Endometrial microvascular endothelial cells (primary cell): ENCODE measurements around the gene LRRC51. TPM values are rescaled to one million over a fixed set of nuclear protein-coding genes. Genes with fewer than 3 reads are reported as not detected.

Experiments used
- in situ Hi-C: cut with HindIII; loops from 2 replicates; pipeline ENCODE4 v1.10.0; 2017; ENCODE audit warnings: low sequenced_read_pairs, low pct_unique_long_range_greater_than_20kb; ENCODE audit errors: inconsistent ontology term
- total RNA-seq: library from RNA; depleted of rRNA; stranded (reverse); fragments of >200 nt; gene quantifications from one replicate; pipeline ENCODE4 v1.2.3, GENCODE V29; 2015; ENCODE audit errors: inconsistent ontology term

LRRC51 gene
- total RNA-seq, 1 donor from 2014 or later, result 1.1 TPM

DNA sequence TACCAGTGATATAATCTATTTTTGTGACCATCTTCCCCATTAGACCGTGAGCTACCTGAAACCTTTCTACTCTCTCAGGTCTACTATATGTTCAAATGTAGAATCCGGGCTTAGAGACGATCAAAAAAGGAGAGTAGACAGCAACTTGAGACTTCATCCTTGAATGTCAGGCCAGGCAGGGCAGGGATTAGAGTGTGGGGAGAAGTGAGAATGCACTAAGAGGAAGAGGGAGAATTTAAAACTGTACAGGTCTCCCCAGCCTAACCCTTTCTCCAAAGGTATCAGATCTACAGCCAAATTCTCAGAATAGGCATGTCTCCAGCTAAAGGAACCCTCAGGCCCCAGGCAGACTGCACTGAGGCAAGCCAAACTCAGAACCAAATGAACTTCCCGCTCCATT, 21.5 kb downstream of the LRRC51 start:
- in situ Hi-C loops, result no loop called here

DNA sequence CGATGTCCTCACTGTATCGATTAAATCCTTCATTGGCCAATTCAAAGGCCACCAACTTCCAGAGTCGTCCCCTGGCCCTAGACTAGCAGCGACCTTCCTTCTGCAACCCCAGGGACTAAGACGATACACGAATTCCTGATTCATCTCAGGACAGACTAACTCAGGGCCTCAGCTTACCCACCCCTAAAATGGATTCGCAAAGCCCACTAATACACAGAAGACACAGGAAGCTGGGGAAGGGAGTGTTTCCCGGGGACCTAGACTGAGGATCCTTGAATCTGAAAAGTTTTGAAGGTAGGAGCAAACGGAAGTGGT, 21.9 kb downstream of the LRRC51 start:
- in situ Hi-C loops, result no loop called here

DNA sequence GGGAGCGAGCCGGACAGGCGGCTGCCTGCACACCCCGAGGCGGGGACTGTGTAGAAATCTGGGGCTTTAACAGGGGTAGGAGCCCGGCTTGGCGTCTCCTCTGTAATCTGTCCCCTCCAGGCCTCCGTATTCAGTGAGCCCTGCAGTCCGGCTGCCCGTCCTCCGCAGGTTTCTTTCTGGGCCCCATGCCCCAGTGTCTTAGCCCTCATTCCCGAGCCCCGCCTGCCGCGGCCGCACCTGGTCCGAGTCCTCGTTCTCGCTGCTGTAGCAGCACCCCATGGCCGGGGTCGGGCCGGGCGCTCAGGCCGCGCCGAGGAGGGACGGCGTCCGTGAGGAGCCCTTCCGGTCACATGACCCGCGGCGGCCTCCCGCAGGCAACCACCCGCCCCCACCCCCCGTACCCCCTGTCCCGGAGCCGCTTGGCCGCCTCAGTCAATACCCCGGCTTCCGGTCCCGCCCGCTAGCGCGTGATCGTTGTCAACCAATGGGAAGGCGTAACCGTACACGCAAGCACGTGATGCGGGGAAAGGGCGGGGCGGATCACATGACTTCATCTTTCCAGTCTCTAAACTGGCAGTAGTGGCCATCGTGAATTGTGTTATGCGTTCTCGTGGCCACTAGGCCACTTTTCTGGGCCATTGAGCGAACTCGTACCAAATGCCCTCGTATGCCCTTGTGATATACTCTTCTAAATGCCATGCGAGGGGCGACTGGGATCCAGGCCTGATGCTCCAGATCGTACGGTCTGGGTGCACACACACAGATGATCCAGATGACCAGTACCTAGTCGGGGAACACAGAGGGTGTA, 22.5 kb downstream of the LRRC51 start, which contains the start of gene LAMTOR1:
Gene LAMTOR1 (minus strand): TSS at position 352 of the 808 bp plus-strand sequence. CDS start 73 bp downstream, at position 279.
- in situ Hi-C loops, result no loop called here

DNA sequence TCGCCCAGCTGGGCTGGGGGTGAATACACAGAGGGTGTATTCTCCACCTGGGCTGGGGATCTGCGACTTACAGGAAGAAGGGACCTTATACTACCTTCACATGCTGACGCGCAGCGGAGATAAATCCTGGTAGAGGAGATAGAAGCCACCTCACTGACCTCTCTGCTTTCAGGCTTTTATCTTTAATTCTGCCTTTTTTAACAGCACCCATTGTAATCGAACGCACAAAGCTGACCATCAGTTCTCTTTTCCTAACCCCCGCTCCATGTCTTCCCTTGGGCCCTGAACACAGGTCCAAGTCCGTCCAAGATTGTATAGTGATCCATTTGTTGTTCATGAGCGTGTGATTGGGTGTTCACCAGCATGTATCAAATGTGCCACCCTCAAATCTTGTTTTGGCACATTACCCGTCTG, 23.1 kb downstream of the LRRC51 start:
- in situ Hi-C loops, result no loop called here

DNA sequence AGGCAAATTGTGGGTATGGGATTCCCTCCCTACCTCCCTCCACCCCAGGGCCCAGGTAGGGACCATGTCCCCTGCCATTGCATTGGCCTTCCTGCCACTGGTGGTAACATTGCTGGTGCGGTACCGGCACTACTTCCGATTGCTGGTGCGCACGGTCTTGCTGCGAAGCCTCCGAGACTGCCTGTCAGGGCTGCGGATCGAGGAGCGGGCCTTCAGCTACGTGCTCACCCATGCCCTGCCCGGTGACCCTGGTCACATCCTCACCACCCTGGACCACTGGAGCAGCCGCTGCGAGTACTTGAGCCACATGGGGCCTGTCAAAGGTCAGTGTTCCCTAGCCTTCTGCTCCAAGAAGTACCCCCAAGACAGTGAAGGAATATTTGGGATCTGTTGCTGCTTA, 25.2 kb downstream of the LRRC51 start, which contains the start of gene TOMT:
Gene TOMT (plus strand): TSS at position 37 of the 400 bp plus-strand sequence. CDS start 28 bp downstream, at position 65.
- in situ Hi-C loops, result no loop called here

DNA sequence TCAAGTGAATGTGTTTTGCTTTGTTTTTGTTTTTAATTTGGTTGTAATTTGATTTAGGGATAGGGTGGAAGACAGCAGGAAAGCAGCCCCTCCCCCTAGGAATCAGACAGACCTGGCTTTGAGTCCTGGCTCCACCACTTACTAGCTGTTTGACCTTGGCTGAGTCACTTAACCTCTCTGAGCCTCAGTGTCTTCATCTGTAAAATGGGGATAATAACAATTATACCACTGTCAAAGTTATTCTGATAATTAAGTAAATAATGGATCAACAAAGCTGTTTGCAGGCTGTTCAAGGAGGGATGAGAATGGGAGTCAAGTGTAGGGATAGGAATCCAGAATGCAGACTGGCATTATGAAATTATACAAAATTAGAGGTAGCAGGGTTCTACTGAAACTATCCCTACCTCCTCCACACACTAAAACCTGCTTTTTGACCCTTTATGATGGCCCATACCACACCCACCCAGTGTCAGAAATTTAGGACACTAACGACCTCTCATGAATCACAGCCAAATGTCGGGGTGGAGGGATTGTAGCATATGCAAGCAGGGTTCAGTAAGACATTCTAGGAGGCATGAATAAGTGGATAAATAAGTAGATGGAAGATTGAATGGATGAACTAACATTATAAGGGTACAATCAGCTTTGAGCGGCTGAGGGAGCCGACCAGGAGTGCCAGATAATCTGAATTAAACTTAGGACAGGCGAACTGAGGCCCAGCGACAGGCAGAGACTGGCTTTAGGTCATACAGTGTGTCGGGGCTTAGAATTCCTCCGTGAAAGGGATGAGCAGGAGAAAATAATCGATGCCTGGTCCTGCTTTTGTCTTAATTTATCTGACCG, 30.9 kb downstream of the LRRC51 start:
- in situ Hi-C loops, result no loop called here

DNA sequence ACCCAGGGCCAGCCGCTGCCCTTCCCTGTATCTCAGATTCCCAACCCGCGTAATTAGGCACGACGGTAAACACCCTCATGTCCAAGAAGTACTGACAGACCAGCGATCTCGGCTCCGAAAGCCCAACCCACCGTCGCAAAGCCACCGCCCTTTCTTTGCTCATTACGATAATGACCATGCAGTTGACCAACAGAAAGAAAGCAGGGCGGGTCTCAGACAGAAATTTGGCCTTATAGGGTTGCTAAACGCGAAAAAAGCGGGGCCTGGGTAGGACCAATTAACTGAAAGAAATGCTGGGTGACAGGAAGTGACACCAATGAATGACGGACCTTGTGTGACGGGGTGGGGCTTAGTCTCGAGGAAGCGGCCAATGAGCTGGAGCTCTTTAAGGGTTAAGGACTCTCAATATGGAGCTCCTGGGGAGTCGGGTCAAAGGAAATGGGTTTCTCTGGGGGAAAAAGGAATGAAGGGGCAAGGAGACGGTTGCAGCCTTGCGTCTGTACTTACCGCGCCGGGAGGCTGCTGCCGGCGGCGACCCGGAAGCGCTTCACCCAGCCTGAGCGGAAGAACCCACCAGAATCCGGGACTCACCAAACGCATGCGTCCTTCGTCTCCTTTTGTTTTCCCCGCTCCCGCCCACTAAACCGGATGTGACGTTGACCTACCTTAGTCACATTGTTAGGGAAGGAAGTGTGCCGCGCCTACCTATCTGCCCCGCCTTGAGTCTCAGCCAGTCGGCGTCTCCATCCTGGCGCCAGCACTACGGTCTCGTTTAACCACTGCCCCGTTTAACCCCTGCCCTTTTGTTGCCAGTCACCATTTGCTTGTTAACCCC, 31.7 kb downstream of the LRRC51 start, which contains the start of gene ANAPC15:
Gene ANAPC15 (minus strand): TSS at position 553 of the 835 bp plus-strand sequence. CDS start 1,419 bp downstream, outside the sequence.
- in situ Hi-C loops, result no loop called here

DNA sequence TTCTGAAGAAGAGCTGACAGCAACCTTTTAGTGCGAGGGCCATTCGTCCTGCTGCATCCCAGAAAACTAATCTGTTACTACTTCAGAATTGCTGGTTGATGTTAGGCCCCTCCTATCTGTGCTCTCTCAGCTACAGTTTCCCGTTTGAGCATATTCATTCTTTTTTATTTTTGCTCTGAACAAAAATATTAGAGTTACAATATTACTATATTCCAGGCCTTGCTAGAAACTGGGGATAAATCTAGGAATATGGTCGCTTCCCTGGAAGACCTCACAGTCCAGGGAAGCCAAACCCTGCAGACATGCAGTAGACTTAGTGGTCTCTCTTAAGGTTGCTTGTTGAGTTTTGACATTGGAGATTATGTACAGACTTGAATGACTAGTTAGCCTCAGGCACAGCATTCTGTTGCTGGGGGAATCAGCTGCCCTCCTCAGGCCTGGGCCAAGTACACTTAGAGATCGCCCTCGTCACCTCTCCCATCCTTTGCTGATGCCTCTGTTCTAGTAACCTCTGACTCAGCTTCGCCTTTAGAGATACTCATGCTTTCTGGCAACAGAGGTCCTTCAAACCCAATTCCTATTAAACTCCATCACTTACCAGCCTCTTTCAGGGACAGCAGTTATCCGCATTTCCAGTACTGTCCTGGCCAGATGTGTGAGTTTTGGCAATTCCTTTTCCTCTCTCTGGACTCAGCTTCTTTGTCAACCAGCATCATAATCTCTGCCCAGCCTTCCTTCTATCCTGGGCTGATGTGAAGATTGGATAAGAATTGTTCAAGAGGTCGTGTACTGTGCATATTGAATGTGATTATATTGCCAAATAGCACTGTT, 32.5 kb downstream of the LRRC51 start:
- in situ Hi-C loops, result no loop called here

DNA sequence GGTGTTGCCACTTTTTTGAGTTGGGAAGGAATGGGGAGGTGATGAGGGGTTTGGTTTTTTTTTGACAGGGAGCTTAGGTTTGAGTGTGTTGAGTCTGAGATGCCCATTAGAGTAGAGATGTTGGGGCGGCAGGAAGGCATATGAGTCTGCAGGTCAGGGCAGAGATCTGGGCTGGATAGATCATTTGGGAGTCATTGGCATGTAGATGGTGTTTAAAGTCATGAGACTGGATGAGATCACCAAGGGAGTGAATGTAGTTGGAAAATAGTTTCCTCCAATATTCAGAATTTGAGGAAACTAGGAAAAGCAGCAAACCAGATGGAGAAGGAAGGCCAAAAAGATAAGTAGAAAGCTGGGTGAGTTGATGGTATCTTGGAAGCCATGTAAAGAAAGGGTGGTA, 33.9 kb downstream of the LRRC51 start:
- in situ Hi-C loops, result no loop called here

DNA sequence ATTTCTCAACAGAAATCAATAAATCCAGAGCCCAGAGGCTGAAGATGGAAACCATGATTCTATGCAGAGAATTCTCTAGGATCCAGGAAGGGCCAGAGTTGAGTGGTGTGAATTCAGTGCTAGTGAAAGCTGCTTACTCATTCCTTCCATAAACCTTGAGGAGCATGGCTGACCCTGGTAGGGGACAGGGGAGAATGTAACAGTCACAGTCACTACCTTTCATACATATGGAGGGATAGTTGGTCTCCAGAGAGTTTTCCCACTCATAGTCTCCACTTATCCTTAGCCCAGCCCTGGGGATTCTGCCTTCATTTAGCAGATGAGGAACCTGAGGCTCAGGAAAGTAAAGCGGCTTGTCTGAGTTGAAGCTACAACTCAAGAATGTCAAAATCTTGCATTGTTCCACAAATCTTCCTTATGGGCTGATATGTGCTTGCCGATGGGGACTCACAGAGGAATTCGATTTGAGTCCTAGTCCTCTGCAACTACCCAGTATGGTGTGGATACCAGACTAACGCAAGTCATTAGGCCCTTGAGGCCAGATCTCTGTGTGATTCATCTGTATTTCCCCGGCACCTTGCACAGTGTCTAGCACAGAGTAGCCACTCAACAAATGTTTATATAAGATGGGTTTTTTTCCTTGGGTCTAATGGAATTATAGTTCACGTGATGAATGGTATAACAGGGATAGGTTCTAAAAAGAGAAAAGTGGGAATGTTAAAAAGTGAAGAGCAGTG, 35.5 kb downstream of the LRRC51 start:
- in situ Hi-C loops, result no loop called here

DNA sequence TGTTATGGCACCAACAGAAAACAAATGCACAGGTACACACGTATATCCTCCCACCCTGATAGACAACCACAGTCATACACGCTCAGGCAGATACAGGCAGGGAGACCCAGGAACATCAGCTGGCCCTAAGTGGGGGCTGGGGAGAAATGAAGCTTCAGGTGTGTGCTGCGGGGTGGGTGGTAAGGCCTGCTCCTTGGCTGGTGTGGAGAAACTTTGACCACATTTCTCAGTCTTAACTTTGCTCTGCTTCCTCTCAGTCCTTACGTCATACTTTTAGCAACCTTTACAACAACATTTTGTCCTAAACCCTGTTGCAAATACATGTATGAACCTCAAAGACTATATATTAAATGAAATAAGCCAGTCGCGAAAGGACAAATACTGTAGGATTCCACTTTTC, 38.5 kb downstream of the LRRC51 start:
- in situ Hi-C loops, result no loop called here

DNA sequence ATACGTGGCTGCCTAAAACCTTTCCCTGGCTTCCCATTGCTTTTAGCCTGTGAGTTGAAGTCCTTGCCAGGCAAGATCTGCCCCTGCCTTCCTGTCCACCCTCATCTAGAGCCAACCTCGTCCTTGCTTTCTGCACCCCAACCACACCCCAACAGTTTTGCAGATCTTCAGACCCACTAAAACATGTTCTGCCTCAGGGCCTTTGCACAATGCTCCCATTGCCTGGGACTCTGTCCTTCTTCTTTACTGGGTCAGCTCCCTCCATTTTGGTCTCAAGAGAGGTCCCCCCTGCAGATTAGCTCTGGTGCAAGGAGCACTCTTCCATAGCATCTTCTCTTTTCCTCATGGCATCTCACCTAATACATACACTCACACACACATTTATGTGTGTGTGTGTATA, 40.3 kb downstream of the LRRC51 start:
- in situ Hi-C loops, result no loop called here

DNA sequence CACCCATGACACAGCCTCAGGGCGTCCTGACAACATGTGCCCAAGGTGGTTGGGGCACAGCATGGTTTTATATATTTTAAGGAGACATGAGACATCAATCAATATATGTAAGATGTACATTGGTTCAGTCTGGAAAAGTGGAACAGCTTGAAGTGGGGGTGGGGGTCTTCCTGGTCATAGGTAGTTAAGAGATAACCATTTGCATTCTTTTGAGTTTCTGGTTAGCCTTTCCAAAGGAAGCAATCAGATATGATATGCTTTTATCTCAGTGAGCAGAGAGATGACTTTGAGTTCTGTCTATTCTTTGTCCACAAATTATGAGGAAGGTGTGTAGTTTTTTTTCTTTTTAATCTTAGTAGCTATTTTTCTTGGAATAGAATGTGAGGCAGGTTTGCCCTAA, 42.0 kb downstream of the LRRC51 start:
- in situ Hi-C loops, result no loop called here

DNA sequence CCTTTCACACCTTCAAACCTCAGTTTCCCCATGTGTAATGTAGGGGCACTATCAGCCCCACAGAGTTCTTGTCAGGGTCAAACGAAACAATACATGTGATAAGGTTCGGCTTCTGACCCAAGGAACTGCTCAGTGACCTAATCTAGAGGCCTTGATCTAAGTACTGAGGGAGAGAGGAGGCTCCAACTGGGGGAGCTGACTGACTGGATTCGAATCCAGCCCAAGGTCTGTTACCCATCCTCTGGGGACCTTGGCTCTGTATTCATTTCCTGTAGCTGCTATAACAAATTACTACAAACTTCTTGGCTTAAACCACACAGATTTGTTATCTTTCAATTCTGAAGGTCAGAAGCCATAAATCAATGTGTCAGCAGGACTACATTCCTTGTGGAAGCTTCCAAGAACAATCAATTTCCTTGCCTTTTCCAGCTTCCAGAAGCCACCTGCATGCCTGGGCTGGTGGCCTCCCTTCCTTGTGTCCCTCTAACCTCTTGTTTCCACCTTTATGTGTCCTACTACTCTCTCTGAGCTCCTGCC, 42.5 kb downstream of the LRRC51 start:
- in situ Hi-C loops, result no loop called here

DNA sequence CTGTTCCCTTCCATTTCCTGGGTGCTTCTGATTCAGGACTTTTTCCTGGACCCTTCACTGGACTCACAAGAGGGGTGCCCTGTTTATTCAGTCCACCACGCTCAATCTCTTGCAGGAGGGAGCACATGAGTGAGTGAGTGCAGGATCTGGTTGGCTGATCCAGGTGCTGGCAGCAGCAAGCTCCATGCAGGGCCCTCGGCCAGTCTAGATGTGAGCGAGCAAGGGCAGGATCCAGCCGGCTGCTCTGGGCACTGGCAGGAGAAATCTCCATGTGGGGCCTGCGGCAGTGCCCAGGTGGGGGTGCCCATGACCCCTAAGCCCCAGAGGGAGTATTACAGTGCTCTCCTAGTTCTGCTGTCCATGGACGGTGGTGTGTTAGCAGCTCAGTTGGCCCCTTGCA, 43.4 kb downstream of the LRRC51 start:
- in situ Hi-C loops, result no loop called here

DNA sequence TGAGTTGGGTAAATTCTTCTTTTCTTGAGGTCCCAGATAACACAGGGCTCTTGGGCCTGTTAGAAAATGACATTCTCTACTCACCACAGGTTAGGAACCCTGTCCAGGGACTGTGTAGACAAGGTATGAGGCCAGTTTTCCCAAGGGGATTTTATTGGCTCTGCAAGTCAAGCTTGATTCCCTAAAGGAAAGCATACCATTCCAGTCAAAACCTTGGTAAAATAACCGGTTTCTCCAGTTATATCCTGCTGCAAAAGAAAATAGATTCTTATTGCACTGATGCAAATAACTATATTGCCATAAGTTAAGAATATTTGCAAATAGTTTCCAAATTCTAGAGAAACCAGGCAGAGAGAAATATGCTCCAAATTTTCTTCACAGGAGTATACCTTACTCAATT, 45.3 kb downstream of the LRRC51 start:
- in situ Hi-C loops, result no loop called here

DNA sequence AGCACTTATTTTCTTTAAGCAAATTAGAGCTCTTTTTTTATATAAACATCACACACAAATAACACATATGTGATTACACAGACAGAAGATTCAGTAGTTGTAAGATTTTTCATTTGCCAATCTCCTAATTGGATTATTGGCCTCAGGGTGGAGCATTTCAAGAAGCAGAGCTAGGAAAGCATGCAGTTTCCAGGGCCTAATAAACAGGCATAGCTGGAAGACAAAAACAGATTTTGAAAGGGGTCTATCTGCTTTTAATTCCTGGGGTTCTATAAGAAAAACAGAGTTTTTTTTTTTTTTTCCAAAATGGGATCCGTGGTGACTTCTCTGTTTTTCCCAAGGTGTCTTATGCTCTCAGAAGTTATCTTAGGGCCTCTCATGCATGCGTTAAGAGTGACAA, 47.3 kb downstream of the LRRC51 start:
- in situ Hi-C loops, result no loop called here
